B cell (primary cell): ENCODE data around the gene MNT. TPM values are rescaled to one million over a fixed set of nuclear protein-coding genes. Genes with fewer than 3 reads are reported as not detected.

ENCODE experiments used
- ATAC-seq: fragments of 200-7000 bp; cut with Tn5 transposase; one replicate; pipeline ENCODE4 v1.10.0; 2021; ENCODE audit warnings: low read depth, mild to moderate bottlenecking, moderate number of reproducible peaks, moderate library complexity
- CTCF ChIA-PET: fragments of 350-600 bp; sonication (Branson Sonifier 250); formaldehyde crosslinking; loops from one replicate; lab custom pipeline; 2021; ENCODE audit warnings: antibody characterized with exemption, inconsistent platforms; lab: Charles Lee
- POLR2A ChIA-PET: fragments of 350-600 bp; sonication (Branson Sonifier 250); formaldehyde crosslinking; loops from one replicate; lab custom pipeline; 2021; ENCODE audit warnings: antibody characterized with exemption; lab: Charles Lee
- DNase-seq: peaks from one replicate; pipeline ENCODE4 v3.0.0; 2013
- H2AFZ ChIP-seq: 2 replicates; pipeline ENCODE4 v1.6.1; 2012; ENCODE audit warnings: mild to moderate bottlenecking, low read depth, low read length; ENCODE audit not compliant: insufficient read depth, poor library complexity, severe bottlenecking
- H3K27ac ChIP-seq, 2 donors: 1 replicate in 1 of 2; 2 replicates in 1 of 2; pipeline ENCODE4 v1.5.1; 2012 to 2013; ENCODE audit warnings: low read length in 2 of 2, mild to moderate bottlenecking in 2 of 2, moderate library complexity in 1 of 2
- H3K27me3 ChIP-seq, 4 experiments: fragments of 200-600 bp in 1 of 4; sonication (generic) in 1 of 4; replicated peaks in 1 of 4; 1 replicate in 2 of 4; 2 replicates in 2 of 4; pipeline versions ENCODE4 v1.6.1 to v1.7.0; 2013 to 2016; ENCODE audit warnings: low read length in 3 of 4, mild to moderate bottlenecking in 2 of 4, mixed read lengths in 1 of 4, moderate library complexity in 1 of 4; ENCODE audit not compliant: insufficient read depth in 4 of 4, control insufficient read depth in 3 of 4; ENCODE audit errors: control extremely low read depth in 1 of 4
- H3K36me3 ChIP-seq, 2 experiments: replicated peaks in 1 of 2; 1 replicate in 1 of 2; 2 replicates in 1 of 2; pipeline versions ENCODE4 v1.6.1 to v1.7.1; 2013; ENCODE audit warnings: low read length in 1 of 2; ENCODE audit not compliant: insufficient read depth in 2 of 2, control insufficient read depth in 1 of 2; ENCODE audit errors: control extremely low read depth in 1 of 2, extremely low read depth in 1 of 2
- H3K4me1 ChIP-seq, 2 donors: fragments of 200-600 bp in 1 of 2; sonication (generic) in 1 of 2; 1 replicate in 1 of 2; 2 replicates in 1 of 2; pipeline versions ENCODE4 v1.5.1 to v1.6.1; 2013 to 2017; ENCODE audit warnings: low read length in 2 of 2; ENCODE audit not compliant: control insufficient read depth in 2 of 2, insufficient read depth in 2 of 2
- H3K4me2 ChIP-seq: replicated peaks from 2 replicates; pipeline ENCODE3; 2012; ENCODE audit warnings: mild to moderate bottlenecking, low read depth, low read length; ENCODE audit not compliant: poor library complexity, severe bottlenecking
- H3K4me3 ChIP-seq, 5 experiments: fragments of 200-600 bp in 1 of 5; sonication (generic) in 1 of 5; 1 replicate in 3 of 5; 2 replicates in 2 of 5; pipeline versions ENCODE4 v1.5.1 to v1.7.0; 2011 to 2016; ENCODE audit warnings: low read length in 4 of 5, mild to moderate bottlenecking in 4 of 5, low read depth in 2 of 5, control low read depth in 1 of 5, moderate library complexity in 1 of 5; ENCODE audit not compliant: insufficient read depth in 1 of 5; ENCODE audit errors: control extremely low read depth in 1 of 5, extremely low read depth in 1 of 5
- H3K79me2 ChIP-seq: fragments of 200-600 bp; sonication (generic); one replicate; pipeline ENCODE4 v1.6.0; 2016; ENCODE audit warnings: low read length; ENCODE audit not compliant: control insufficient read depth, insufficient read depth
- H3K9ac ChIP-seq: fragments of 200-600 bp; sonication (generic); 2 replicates; pipeline ENCODE4 v1.6.1; 2017; ENCODE audit warnings: mild to moderate bottlenecking, low read length, moderate library complexity
- H3K9me3 ChIP-seq, 3 donors: one replicate each; pipeline versions ENCODE4 v1.6.1 to v1.7.1; 2013; ENCODE audit warnings: low read length in 2 of 3; ENCODE audit not compliant: control insufficient read depth in 2 of 3, insufficient read depth in 1 of 3; ENCODE audit errors: control extremely low read depth in 1 of 3
- H4K20me1 ChIP-seq: 2 replicates; pipeline ENCODE4 v1.6.0; 2012; ENCODE audit warnings: mild to moderate bottlenecking, low read length; ENCODE audit not compliant: insufficient read depth, control insufficient read depth, poor library complexity, severe bottlenecking
- H3K27ac Mint-ChIP-seq: one replicate; pipeline ENCODE4 v1.8.0; 2021; ENCODE audit warnings: mixed read lengths
- H3K27me3 Mint-ChIP-seq: one replicate; pipeline ENCODE4 v1.8.0; 2021; ENCODE audit warnings: mixed read lengths
- H3K4me1 Mint-ChIP-seq: one replicate; pipeline ENCODE4 v1.8.0; 2021; ENCODE audit warnings: mixed read lengths
- H3K4me3 Mint-ChIP-seq: one replicate; pipeline ENCODE4 v1.8.0; 2021; ENCODE audit warnings: mixed read lengths
- H3K9me3 Mint-ChIP-seq: one replicate; pipeline ENCODE4 v1.8.0; 2022; ENCODE audit warnings: mixed read lengths; ENCODE audit not compliant: insufficient read depth
- EZH2 ChIP-seq: IDR thresholded peaks from 2 replicates; pipeline ENCODE4 v1.6.1; 2012; ENCODE audit warnings: borderline replicate concordance, low read depth, mild to moderate bottlenecking, moderate library complexity, low read length; ENCODE audit not compliant: insufficient read depth, poor library complexity, severe bottlenecking
- WGBS: methylation state at CpG from one replicate; pipeline ENCODE4 v1.1.5; 2013; ENCODE audit warnings: missing lambda C conversion rate; ENCODE audit not compliant: insufficient coverage; 5-methylcytosine and 5-hydroxymethylcytosine counted together
- intact Hi-C: fragments of 100-400 bp; cut with micrococcal nuclease; formaldehyde crosslinking; loops from one replicate; pipeline ENCODE4 v1.10.0; 2022
- polyA plus RNA-seq: library from polyadenylated mRNA; depleted of rRNA; stranded (reverse); fragments of >200 nt; gene quantifications from 2 replicates; pipeline ENCODE4 v1.2.3, GENCODE V29; 2012
- total RNA-seq, 2 donors: library from RNA; stranded (reverse); fragments of 120-200 nt in 1 of 2; gene quantifications; 1 replicate in 1 of 2; 2 replicates in 1 of 2; pipeline versions ENCODE4 v1.2.3 to v1.2.4, GENCODE V29; 2013 to 2022
- TF ChIP-seq, protein P1 (sequence below): fragments of 200-600 bp; IDR thresholded peaks from one replicate; pipeline ENCODE4 v1.8.0; 2022; ENCODE audit warnings: antibody characterized with exemption, mild to moderate bottlenecking

The MNT gene
- total and polyA plus RNA-seq, 2 donors (not counting 1 experiment from before 2014, with no cell fraction given) = 20.0 to 68.5 TPM

DNA sequence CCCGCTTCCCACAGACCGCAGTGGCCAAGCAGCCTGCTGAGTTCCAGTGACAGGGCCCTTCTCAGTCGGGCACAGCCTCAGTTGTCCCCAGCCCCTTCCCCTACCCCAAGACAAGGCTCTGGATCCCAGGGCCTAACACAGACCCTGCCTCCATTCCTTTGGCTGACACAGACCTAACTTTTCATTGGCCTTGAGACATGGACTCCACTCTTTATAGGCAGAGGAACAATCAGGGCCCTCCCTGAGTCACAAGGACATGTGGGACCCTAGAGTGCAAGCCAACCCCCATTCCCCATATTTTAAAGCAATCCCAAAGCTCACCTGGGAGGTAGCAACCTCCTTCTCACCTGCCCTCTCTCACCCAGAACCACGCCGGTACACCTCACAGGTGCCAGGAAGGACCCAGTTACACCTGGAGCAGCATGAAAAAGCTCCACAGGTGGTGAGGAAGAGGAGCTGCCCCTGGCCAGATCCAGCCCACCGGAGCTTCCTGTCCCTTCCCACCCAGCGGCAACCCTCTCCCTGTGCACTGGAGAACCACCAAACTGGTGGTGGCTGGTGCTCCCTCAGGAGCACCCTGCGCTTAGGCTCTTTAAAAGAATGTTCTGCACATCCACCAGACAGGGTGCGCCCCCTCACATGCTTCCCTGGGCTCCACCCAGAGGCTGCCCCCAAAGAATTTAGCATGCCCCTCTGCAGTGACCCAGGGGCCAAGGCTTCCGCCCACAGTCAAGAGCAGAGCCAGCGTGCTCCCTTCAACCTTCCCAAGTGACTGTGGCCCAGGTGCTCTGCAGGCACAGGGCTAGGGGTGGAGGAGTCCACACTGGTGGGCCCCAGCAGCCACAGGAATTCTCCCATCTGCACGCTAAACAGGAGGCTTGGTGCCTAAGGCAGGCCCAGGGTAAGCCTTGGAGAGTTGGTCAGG lies 3.4 kb downstream of the MNT start:
- Histone ChIP-seq H3K27ac (peak overlapping the region in 1 of 2 donors; percentile 29), H3K4me3 (peak overlapping the region in 2 of 5 experiments; percentile 40 to 43), H3K9ac (peak overlapping the region; percentile 33), H3K27me3 (no peaks in the 10 kb centered on the region), H3K79me2 (peaks cover 61% of the 10 kb centered on the region), H3K4me1 (peaks cover 44 to 58% of the 10 kb centered on the region in 2 donors), H2AFZ (peak overlapping the region; percentile 26), H3K4me2 (peak overlapping the region; percentile 98), H3K36me3 (no peaks in the 10 kb centered on the region), H3K9me3 (no peaks in the 10 kb centered on the region), H4K20me1 (peaks cover 54% of the 10 kb centered on the region)
- intact Hi-C loops = no loop called here
- no peaks in the 10 kb centered on the region for H3K27me3 Mint-ChIP-seq
- H3K4me1 Mint-ChIP-seq = peaks cover 55% of the 10 kb centered on the region
- H3K9me3 Mint-ChIP-seq = no peaks in the 10 kb centered on the region
- H3K4me3 Mint-ChIP-seq = peak overlapping the region; percentile 99
- DNase-seq (no peak), ATAC-seq (no peak)
- ChIA-PET CTCF (interaction anchor here (3.1 to 3.2 kb wide), 2 partner anchors 15 to 18 kb away, joined by 16 to 17 read pairs; no protein-coding TSS in a partner anchor), POLR2A (no interaction called here)
- TF ChIP-seq EZH2 = no peak
- TF ChIP-seq, protein P1, sequence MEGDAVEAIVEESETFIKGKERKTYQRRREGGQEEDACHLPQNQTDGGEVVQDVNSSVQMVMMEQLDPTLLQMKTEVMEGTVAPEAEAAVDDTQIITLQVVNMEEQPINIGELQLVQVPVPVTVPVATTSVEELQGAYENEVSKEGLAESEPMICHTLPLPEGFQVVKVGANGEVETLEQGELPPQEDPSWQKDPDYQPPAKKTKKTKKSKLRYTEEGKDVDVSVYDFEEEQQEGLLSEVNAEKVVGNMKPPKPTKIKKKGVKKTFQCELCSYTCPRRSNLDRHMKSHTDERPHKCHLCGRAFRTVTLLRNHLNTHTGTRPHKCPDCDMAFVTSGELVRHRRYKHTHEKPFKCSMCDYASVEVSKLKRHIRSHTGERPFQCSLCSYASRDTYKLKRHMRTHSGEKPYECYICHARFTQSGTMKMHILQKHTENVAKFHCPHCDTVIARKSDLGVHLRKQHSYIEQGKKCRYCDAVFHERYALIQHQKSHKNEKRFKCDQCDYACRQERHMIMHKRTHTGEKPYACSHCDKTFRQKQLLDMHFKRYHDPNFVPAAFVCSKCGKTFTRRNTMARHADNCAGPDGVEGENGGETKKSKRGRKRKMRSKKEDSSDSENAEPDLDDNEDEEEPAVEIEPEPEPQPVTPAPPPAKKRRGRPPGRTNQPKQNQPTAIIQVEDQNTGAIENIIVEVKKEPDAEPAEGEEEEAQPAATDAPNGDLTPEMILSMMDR = no peak
- WGBS = 67% methylated on average over 9 of the region's 12 CpGs
- H3K27ac Mint-ChIP-seq = peak overlapping the region; percentile 80
